Esophagus muscularis mucosa (tissue), 4 donors: Measurements from ENCODE around the gene NPS. TPM values are rescaled to one million over a fixed set of nuclear protein-coding genes. Genes with fewer than 3 reads are reported as not detected.

ENCODE experiments used
- DNase-seq: peaks from one replicate; pipeline ENCODE4 v3.0.0-alpha.2; 2017; ENCODE audit errors: extremely low spot score
- H3K27ac ChIP-seq, 4 donors: fragments of 200-600 bp; sonication (generic); replicated peaks in 1 of 4; 1 replicate in 3 of 4; 2 replicates in 1 of 4; pipeline ENCODE4 v1.5.1; 2016 to 2019; ENCODE audit warnings: mild to moderate bottlenecking in 1 of 4
- H3K27me3 ChIP-seq, 4 donors: fragments of 200-600 bp; sonication (generic); one replicate each; pipeline versions ENCODE4 v1.5.1 to v1.6.0; 2016 to 2019
- H3K36me3 ChIP-seq, 4 donors: fragments of 200-600 bp; sonication (generic); one replicate each; pipeline ENCODE4 v1.5.1; 2016 to 2019
- H3K4me1 ChIP-seq, 4 donors: fragments of 200-600 bp; sonication (generic); one replicate each; pipeline ENCODE4 v1.5.1; 2016 to 2019
- H3K4me3 ChIP-seq, 4 donors: fragments of 200-600 bp; sonication (generic); 1 replicate in 2 of 4; 2 replicates in 2 of 4; pipeline ENCODE4 v1.5.1; 2016 to 2019; ENCODE audit warnings: mild to moderate bottlenecking in 4 of 4, moderate library complexity in 1 of 4
- H3K9me3 ChIP-seq, 4 donors: fragments of 200-600 bp; sonication (generic); 1 replicate in 3 of 4; 2 replicates in 1 of 4; pipeline ENCODE4 v1.5.1; 2016 to 2019
- EP300 ChIP-seq: sonication (generic); formaldehyde crosslinking; IDR thresholded peaks from one replicate; pipeline ENCODE4 v1.6.1; 2017; ENCODE audit warnings: antibody characterized with exemption
- POLR2A ChIP-seq: fragments of 450-650 bp; IDR thresholded peaks from one replicate; pipeline ENCODE4 v1.6.1; 2017; ENCODE audit warnings: antibody characterized with exemption, moderate library complexity, mild to moderate bottlenecking, low read depth
- POLR2AphosphoS5 ChIP-seq, 2 donors: sonication (generic); formaldehyde crosslinking; IDR thresholded peaks; one replicate each; pipeline ENCODE4 v1.6.1; 2017; ENCODE audit warnings: antibody characterized with exemption in 2 of 2
- WGBS: methylation state at CpG from one replicate; pipeline ENCODE4 v1.1.5; 2018; 5-methylcytosine and 5-hydroxymethylcytosine counted together
- intact Hi-C: fragments of 100-400 bp; cut with DNase I; formaldehyde crosslinking; loops from one replicate; pipeline ENCODE4 v1.15.1; 2023
- total RNA-seq, 4 donors: library from RNA; depleted of rRNA; stranded (reverse); fragments of >200 nt; gene quantifications; one replicate each; pipeline versions ENCODE4 v1.1.0 to v1.2.1, GENCODE V29; 2016
- TF ChIP-seq, protein P1 (sequence below), 3 experiments: fragments of 200-600 bp in 2 of 3; fragments of 450-650 bp in 1 of 3; sonication (generic) in 2 of 3; IDR thresholded peaks; one replicate each; pipeline ENCODE4 v1.5.1; 2017 to 2019; ENCODE audit warnings: antibody characterized with exemption in 3 of 3, mild to moderate bottlenecking in 2 of 3, moderate library complexity in 1 of 3

The NPS gene
- total RNA-seq, 4 donors from 2014 or later: not detected

DNA sequence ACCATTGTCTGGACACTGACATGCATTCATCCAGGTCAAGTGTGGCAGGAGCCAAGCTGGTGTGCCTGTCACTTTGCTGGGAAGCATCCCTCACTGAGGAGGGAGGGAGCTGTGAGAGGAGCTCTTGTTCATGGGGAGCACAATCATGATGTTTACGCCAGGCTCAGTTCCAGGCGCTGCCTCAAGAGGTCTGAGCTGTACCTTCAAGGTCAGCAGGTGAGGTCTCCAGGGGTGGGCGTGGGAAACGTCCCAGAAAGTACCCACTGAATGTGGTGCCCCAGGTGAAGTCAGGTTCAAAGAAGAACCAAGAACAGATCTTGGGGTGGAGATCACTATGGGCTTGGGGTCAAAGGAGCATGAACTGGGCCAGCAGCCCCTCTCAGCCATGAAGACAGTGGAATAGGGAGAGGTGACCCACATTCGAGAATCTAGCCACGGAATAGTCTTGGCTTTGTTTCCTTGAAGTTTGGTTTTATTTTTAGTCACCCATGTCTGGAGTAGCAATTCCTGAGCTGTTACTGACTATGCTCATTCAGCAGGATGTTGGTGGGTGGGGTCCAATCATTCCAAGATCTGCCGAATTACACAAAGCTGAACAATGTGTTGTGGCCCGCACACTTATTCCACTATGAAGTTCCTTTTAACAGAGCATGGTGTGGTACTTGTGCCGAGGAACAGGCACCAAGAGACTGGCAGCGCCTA is 29.3 kb downstream of the NPS start:
- DNase-seq: peak; percentile 70
- H3K9me3 ChIP-seq: peaks cover 0 to 8% (median 5%) of the 10 kb centered on the region in 4 donors
- no peak overlapping the region for H3K4me3 ChIP-seq
- H3K27ac ChIP-seq: no peak overlapping the region
- H3K27me3 ChIP-seq: peaks cover 0 to 6% (median 0%) of the 10 kb centered on the region in 4 donors
- TF ChIP-seq POLR2A (no peak), POLR2AphosphoS5 (IDR thresholded peaks at IDR 0.05) (no peak), EP300 (no peak)
- TF ChIP-seq, protein P1, sequence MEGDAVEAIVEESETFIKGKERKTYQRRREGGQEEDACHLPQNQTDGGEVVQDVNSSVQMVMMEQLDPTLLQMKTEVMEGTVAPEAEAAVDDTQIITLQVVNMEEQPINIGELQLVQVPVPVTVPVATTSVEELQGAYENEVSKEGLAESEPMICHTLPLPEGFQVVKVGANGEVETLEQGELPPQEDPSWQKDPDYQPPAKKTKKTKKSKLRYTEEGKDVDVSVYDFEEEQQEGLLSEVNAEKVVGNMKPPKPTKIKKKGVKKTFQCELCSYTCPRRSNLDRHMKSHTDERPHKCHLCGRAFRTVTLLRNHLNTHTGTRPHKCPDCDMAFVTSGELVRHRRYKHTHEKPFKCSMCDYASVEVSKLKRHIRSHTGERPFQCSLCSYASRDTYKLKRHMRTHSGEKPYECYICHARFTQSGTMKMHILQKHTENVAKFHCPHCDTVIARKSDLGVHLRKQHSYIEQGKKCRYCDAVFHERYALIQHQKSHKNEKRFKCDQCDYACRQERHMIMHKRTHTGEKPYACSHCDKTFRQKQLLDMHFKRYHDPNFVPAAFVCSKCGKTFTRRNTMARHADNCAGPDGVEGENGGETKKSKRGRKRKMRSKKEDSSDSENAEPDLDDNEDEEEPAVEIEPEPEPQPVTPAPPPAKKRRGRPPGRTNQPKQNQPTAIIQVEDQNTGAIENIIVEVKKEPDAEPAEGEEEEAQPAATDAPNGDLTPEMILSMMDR (IDR thresholded peaks at IDR 0.05): no peak
- peaks cover 4 to 12% (median 9%) of the 10 kb centered on the region in 4 donors for H3K4me1 ChIP-seq
- WGBS: 76% methylated on average over 10 of the region's 10 CpGs
- no peaks in the 10 kb centered on the region for H3K36me3 ChIP-seq
- intact Hi-C loops: no loop called here

- Histone ChIP-seq H3K4me3 (no peak overlapping the region), H3K9me3 (peaks cover 0 to 2% (median under 1%) of the 10 kb centered on the region in 4 donors), H3K27ac (no peak overlapping the region), H3K27me3 (peaks cover 0 to 6% (median 0%) of the 10 kb centered on the region in 4 donors), H3K36me3 (no peaks in the 10 kb centered on the region), H3K4me1 (peaks cover 4 to 12% (median 9%) of the 10 kb centered on the region in 4 donors)
- intact Hi-C loops: no loop called here
- WGBS: 88% methylated on average over 4 of the region's 7 CpGs
- DNase-seq: peak; percentile 89
- TF ChIP-seq POLR2A: no peak
- TF ChIP-seq POLR2AphosphoS5 (IDR thresholded peaks at IDR 0.05): no peak
- no peak for TF ChIP-seq EP300
- TF ChIP-seq, protein P1 (IDR thresholded peaks at IDR 0.05): no peak
Measured at GRCh38 chr10:127578961-127579305, 29.8 kb downstream of the NPS start.

- intact Hi-C loops: no loop called here
- Histone ChIP-seq H3K36me3 (no peaks in the 10 kb centered on the region), H3K4me3 (no peak overlapping the region), H3K27me3 (peaks cover 0 to 6% (median 0%) of the 10 kb centered on the region in 4 donors), H3K9me3 (no peaks in the 10 kb centered on the region), H3K27ac (no peak overlapping the region), H3K4me1 (peaks cover 4 to 12% (median 9%) of the 10 kb centered on the region in 4 donors)
- 44% methylated on average over 2 of the region's 2 CpGs for WGBS
- DNase-seq: no peak
- TF ChIP-seq EP300 (no peak), POLR2AphosphoS5 (IDR thresholded peaks at IDR 0.05) (no peak), POLR2A (no peak)
- TF ChIP-seq, protein P1 (IDR thresholded peaks at IDR 0.05): no peak
Measured at GRCh38 chr10:127579640-127580039, 30.5 kb downstream of the NPS start.

- WGBS: 80% methylated on average over 17 of the region's 17 CpGs
- Histone ChIP-seq H3K36me3 (no peaks in the 10 kb centered on the region), H3K27ac (no peak overlapping the region), H3K9me3 (peaks cover 0 to under 1% (median 0%) of the 10 kb centered on the region in 4 donors), H3K4me1 (peaks cover 4 to 12% (median 9%) of the 10 kb centered on the region in 4 donors), H3K4me3 (no peak overlapping the region), H3K27me3 (peaks cover 0 to 6% (median 0%) of the 10 kb centered on the region in 4 donors)
- peak; percentile 64 for DNase-seq
- intact Hi-C loops: no loop called here
- TF ChIP-seq EP300: no peak
- no peak for TF ChIP-seq POLR2AphosphoS5 (IDR thresholded peaks at IDR 0.05)
- no peak for TF ChIP-seq POLR2A
- TF ChIP-seq, protein P1 (IDR thresholded peaks at IDR 0.05): no peak
Measured at GRCh38 chr10:127580822-127581221, 31.7 kb downstream of the NPS start.
